Measurements from ENCODE around the gene SLC12A8.

GRCh38 chr3:125121246-125122010 is 91.1 kb downstream of the SLC12A8 start:
- TF ChIP-seq, protein P1, sequence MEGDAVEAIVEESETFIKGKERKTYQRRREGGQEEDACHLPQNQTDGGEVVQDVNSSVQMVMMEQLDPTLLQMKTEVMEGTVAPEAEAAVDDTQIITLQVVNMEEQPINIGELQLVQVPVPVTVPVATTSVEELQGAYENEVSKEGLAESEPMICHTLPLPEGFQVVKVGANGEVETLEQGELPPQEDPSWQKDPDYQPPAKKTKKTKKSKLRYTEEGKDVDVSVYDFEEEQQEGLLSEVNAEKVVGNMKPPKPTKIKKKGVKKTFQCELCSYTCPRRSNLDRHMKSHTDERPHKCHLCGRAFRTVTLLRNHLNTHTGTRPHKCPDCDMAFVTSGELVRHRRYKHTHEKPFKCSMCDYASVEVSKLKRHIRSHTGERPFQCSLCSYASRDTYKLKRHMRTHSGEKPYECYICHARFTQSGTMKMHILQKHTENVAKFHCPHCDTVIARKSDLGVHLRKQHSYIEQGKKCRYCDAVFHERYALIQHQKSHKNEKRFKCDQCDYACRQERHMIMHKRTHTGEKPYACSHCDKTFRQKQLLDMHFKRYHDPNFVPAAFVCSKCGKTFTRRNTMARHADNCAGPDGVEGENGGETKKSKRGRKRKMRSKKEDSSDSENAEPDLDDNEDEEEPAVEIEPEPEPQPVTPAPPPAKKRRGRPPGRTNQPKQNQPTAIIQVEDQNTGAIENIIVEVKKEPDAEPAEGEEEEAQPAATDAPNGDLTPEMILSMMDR (conservative IDR thresholded peaks at IDR 0.05; ENCODE audit: low read length): no peak
- no peak for TF ChIP-seq EZH2phosphoT487 (IDR thresholded peaks at IDR 0.05; ENCODE audit: borderline replicate concordance)

Measured in Loucy (cell line).